Gastrocnemius medialis (tissue), 4 donors: ENCODE measurements around the gene PTPRR. TPM values are rescaled to one million over a fixed set of nuclear protein-coding genes. Genes with fewer than 3 reads are reported as not detected.

Experiments
- ATAC-seq, 2 donors: fragments of 150-250 bp; one replicate each; pipeline ENCODE4 v1.9.1; 2016
- DNase-seq, 2 donors: peaks; one replicate each; pipeline ENCODE4 v3.0.0-alpha.2; 2019
- H3K27ac ChIP-seq, 4 donors: fragments of 200-600 bp; sonication (generic); 1 replicate in 1 of 4; 2 replicates in 3 of 4; pipeline ENCODE4 v1.5.1; 2016 to 2018; ENCODE audit warnings: mild to moderate bottlenecking in 2 of 4, moderate library complexity in 1 of 4
- H3K27me3 ChIP-seq, 3 donors: fragments of 200-600 bp; sonication (generic) in 2 of 3; 1 replicate in 1 of 3; 2 replicates in 2 of 3; pipeline versions ENCODE4 v1.5.1 to v1.6.0; 2016 to 2019; ENCODE audit warnings: mild to moderate bottlenecking in 1 of 3, moderate library complexity in 1 of 3
- H3K36me3 ChIP-seq, 2 donors: fragments of 200-600 bp; sonication (generic) in 1 of 2; one replicate each; pipeline ENCODE4 v1.5.1; 2017 to 2018
- H3K4me1 ChIP-seq, 2 donors: fragments of 200-600 bp; sonication (generic) in 1 of 2; one replicate each; pipeline ENCODE4 v1.5.1; 2016 to 2017; ENCODE audit warnings: mild to moderate bottlenecking in 2 of 2
- H3K4me3 ChIP-seq, 4 donors: fragments of 200-600 bp; sonication (generic) in 3 of 4; 1 replicate in 1 of 4; 2 replicates in 3 of 4; pipeline ENCODE4 v1.5.1; 2016 to 2019; ENCODE audit warnings: mild to moderate bottlenecking in 2 of 4
- H3K9me3 ChIP-seq, 3 donors: fragments of 200-600 bp; sonication (generic) in 2 of 3; 1 replicate in 1 of 3; 2 replicates in 2 of 3; pipeline ENCODE4 v1.5.1; 2016 to 2019
- POLR2A ChIP-seq, 2 donors: fragments of 450-650 bp; IDR thresholded peaks; one replicate each; pipeline ENCODE4 v1.6.1; 2017; ENCODE audit warnings: antibody characterized with exemption in 2 of 2, mild to moderate bottlenecking in 2 of 2, moderate library complexity in 2 of 2
- in situ Hi-C, 4 donors: fragments of 200-750 bp; cut with MboI; loops; one replicate each; pipeline versions ENCODE4 v1.15.0 to v1.8.0; 2017; ENCODE audit warnings: low sequenced_read_pairs in 4 of 4
- intact Hi-C: fragments of 100-400 bp; cut with DNase I; formaldehyde crosslinking; loops from one replicate; pipeline ENCODE4 v1.15.1; 2023; ENCODE audit warnings: low total_unique reads
- total RNA-seq, 4 donors: library from RNA; depleted of rRNA; stranded (reverse); fragments of >200 nt; gene quantifications; one replicate each; pipeline versions ENCODE4 v1.1.0 to v1.2.3, GENCODE V29; 2016
- TF ChIP-seq, protein P1 (sequence below), 5 experiments: fragments of 450-650 bp in 3 of 5; fragments of 200-600 bp in 2 of 5; sonication (generic) in 2 of 5; IDR thresholded peaks in 4 of 5; conservative IDR thresholded peaks in 1 of 5; 1 replicate in 4 of 5; 2 replicates in 1 of 5; pipeline ENCODE4 v1.5.1; 2016 to 2019; ENCODE audit warnings: antibody characterized with exemption in 5 of 5, mild to moderate bottlenecking in 3 of 5, moderate library complexity in 3 of 5

PTPRR gene
- total RNA-seq, 4 donors from 2014 or later: 0.18 to 0.20 TPM; not detected in 2

DNA sequence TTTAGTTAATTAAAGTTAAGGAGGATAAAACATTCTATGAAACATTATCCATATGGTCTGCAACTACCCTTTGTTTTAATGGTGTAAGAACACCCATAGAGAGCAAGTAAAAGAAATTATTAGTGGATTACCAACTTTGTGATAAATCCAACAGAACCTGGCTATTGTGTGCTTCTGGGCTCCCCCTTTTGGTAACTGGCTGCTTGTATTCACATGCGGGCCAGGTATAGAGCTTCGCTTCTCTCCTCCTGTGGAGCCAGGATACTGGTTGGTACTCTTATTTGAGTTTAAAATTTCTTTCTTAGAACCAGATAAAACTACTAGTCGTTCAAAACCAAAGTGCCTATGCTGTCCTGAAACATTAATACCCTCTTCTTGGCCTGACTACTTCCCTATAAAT is 81.0 kb downstream of the PTPRR start:
- intact Hi-C loops (no loop called here), in situ Hi-C loops (no loop called here)
- Histone ChIP-seq H3K36me3 (no peaks in the 10 kb centered on the region), H3K27ac (no peak overlapping the region), H3K4me3 (no peak overlapping the region), H3K4me1 (no peaks in the 10 kb centered on the region), H3K9me3 (no peaks in the 10 kb centered on the region), H3K27me3 (no peaks in the 10 kb centered on the region)
- ATAC-seq: no peak
- DNase-seq: no peak
- TF ChIP-seq, protein P1, sequence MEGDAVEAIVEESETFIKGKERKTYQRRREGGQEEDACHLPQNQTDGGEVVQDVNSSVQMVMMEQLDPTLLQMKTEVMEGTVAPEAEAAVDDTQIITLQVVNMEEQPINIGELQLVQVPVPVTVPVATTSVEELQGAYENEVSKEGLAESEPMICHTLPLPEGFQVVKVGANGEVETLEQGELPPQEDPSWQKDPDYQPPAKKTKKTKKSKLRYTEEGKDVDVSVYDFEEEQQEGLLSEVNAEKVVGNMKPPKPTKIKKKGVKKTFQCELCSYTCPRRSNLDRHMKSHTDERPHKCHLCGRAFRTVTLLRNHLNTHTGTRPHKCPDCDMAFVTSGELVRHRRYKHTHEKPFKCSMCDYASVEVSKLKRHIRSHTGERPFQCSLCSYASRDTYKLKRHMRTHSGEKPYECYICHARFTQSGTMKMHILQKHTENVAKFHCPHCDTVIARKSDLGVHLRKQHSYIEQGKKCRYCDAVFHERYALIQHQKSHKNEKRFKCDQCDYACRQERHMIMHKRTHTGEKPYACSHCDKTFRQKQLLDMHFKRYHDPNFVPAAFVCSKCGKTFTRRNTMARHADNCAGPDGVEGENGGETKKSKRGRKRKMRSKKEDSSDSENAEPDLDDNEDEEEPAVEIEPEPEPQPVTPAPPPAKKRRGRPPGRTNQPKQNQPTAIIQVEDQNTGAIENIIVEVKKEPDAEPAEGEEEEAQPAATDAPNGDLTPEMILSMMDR (IDR thresholded peaks at IDR 0.05 in 4 of 5, conservative IDR thresholded peaks at IDR 0.05 in 1 of 5): no peak
- TF ChIP-seq POLR2A (IDR thresholded peaks at IDR 0.05): no peak

DNA sequence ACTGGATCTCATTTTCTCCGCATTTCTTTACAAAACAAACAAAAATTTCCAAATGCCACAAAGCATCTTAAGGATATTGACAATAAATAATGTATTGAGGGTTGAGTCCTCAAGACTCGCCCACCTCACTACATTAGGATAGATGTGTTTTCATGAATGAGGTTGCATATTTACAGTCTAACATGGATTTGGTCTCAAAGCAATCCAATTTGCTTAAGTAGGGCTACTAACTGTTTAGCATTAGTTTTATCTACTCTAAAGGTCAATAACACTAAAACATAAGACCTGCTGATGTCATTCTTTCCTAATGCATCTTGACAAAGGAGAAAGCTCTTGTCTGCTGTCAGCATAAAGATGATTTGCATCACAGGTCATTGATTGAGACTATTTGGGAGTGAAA is 82.4 kb downstream of the PTPRR start:
- in situ Hi-C loops: no loop called here
- ATAC-seq (no peak), DNase-seq (no peak)
- H3K27me3 ChIP-seq: no peaks in the 10 kb centered on the region
- H3K9me3 ChIP-seq: no peaks in the 10 kb centered on the region
- no peak overlapping the region for H3K27ac ChIP-seq
- no peaks in the 10 kb centered on the region for H3K36me3 ChIP-seq
- H3K4me3 ChIP-seq: no peak overlapping the region
- intact Hi-C loops: no loop called here
- TF ChIP-seq, protein P1 (IDR thresholded peaks at IDR 0.05 in 4 of 5, conservative IDR thresholded peaks at IDR 0.05 in 1 of 5): no peak
- TF ChIP-seq POLR2A (IDR thresholded peaks at IDR 0.05): no peak
- H3K4me1 ChIP-seq: no peaks in the 10 kb centered on the region

DNA sequence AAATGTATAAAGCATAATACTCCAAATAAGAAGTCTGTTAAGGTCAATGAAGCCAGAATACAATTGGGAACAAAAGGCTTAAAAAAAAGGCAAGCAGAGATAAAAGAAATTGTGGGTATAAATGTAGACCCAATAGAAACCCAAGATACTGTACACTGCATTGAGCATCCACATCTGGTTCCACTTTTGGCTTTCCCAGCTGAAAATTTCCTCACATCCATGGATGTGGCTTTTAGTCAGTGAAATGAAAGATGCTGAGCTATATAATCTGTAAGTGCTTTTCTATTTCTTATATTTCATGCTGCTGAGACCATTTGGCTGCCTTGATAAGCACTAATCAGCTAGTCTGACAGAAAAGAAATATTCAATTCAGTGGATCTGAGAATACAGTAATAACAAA is 83.5 kb downstream of the PTPRR start:
- Histone ChIP-seq H3K27me3 (no peaks in the 10 kb centered on the region), H3K36me3 (no peaks in the 10 kb centered on the region), H3K27ac (no peak overlapping the region), H3K4me3 (no peak overlapping the region), H3K9me3 (no peaks in the 10 kb centered on the region), H3K4me1 (no peaks in the 10 kb centered on the region)
- in situ Hi-C loops (no loop called here), intact Hi-C loops (no loop called here)
- ATAC-seq (no peak), DNase-seq (no peak)
- TF ChIP-seq, protein P1 (IDR thresholded peaks at IDR 0.05 in 4 of 5, conservative IDR thresholded peaks at IDR 0.05 in 1 of 5): no peak
- no peak for TF ChIP-seq POLR2A (IDR thresholded peaks at IDR 0.05)

DNA sequence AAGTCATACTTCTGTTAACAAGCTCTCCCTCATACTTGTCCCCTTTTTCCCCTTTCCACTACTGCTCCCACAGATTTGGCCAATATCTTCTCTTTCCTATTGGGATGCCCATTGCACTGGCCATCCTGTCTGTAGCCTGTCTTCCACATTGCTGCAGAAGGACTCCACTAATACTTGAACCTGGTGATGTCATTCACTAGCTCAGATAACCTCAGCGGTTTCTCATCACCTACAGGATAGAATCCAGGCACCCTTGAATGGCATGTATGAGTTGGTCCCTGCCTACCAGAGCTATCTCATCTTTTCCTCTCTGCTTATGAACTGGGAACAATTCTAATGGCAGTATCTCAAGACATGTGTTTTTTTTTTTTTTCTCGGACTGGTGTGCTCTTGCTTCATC is 84.6 kb downstream of the PTPRR start:
- Histone ChIP-seq H3K4me3 (no peak overlapping the region), H3K27me3 (no peaks in the 10 kb centered on the region), H3K27ac (no peak overlapping the region), H3K4me1 (no peaks in the 10 kb centered on the region), H3K36me3 (no peaks in the 10 kb centered on the region), H3K9me3 (no peaks in the 10 kb centered on the region)
- TF ChIP-seq POLR2A (IDR thresholded peaks at IDR 0.05): no peak
- intact Hi-C loops (no loop called here), in situ Hi-C loops (no loop called here)
- ATAC-seq (no peak), DNase-seq (no peak)

DNA sequence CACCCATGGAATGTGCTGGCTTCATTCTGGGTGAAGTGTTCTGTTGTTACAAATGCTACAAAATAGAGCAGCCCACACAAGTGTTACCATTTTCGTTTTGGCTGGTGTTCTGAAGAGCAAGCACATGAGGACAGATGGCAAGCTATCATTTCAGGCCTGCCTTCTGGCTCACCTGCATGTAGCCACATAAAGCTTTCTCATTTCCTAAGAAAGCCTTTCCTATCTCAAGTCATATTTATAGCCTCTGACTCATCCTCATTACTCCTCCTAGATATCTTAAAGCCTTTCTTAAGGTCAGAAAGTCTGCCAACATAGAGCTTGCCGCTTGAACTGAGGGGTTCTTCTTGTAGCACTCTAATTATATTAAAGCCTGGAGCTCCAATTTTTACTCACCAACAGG is 89.0 kb downstream of the PTPRR start:
- intact Hi-C loops: no loop called here
- DNase-seq (no peak), ATAC-seq (peak in 1 of 2 donors; percentile 44)
- H3K4me1 ChIP-seq: no peaks in the 10 kb centered on the region
- no peak for TF ChIP-seq POLR2A (IDR thresholded peaks at IDR 0.05)
- TF ChIP-seq, protein P1 (IDR thresholded peaks at IDR 0.05 in 4 of 5, conservative IDR thresholded peaks at IDR 0.05 in 1 of 5): no peak
- no peaks in the 10 kb centered on the region for H3K36me3 ChIP-seq
- H3K9me3 ChIP-seq: no peaks in the 10 kb centered on the region
- H3K4me3 ChIP-seq: no peak overlapping the region
- no peaks in the 10 kb centered on the region for H3K27me3 ChIP-seq
- no peak overlapping the region for H3K27ac ChIP-seq
- in situ Hi-C loops: no loop called here
